Naive thymus-derived CD8-positive, alpha-beta T cell (primary cell): ENCODE data around the gene PLCH1. TPM values are rescaled to one million over a fixed set of nuclear protein-coding genes. Genes with fewer than 3 reads are reported as not detected.
"Not testable (repeated sequence)": the region's sequence is repeated elsewhere in the genome, so short reads cannot be mapped to it uniquely, and the experiment has no call there.

Experiments
- ATAC-seq, 2 donors: fragments of 150-1000 bp; cut with Tn5 transposase in 1 of 2; sonication (Bioruptor Pico), chemical (Tn5 transposase) in 1 of 2; 1 replicate in 1 of 2; 2 replicates in 1 of 2; pipeline ENCODE4 v1.10.0; 2021; ENCODE audit warnings: mild to moderate bottlenecking in 2 of 2, moderate library complexity in 2 of 2
- POLR2A ChIA-PET: fragments of 350-600 bp; sonication (Branson Sonifier 250); formaldehyde crosslinking; loops from one replicate; lab custom pipeline; 2021; ENCODE audit warnings: antibody characterized with exemption; lab: Charles Lee
- DNase-seq, 10 donors: peaks; one replicate each; pipeline versions ENCODE4 v3.0.0 to v3.0.0-alpha.2; 2020 to 2022
- H3K27ac Mint-ChIP-seq, 10 donors: one replicate each; pipeline ENCODE4 v1.8.0; 2020 to 2022; ENCODE audit warnings: mild to moderate bottlenecking in 10 of 10, mixed read lengths in 10 of 10, moderate library complexity in 4 of 10, inconsistent platforms in 1 of 10
- H3K27me3 Mint-ChIP-seq, 5 donors: one replicate each; pipeline ENCODE4 v1.8.0; 2021 to 2022; ENCODE audit warnings: mixed read lengths in 5 of 5
- H3K36me3 Mint-ChIP-seq, 3 donors: one replicate each; pipeline ENCODE4 v1.8.0; 2020 to 2022; ENCODE audit warnings: mixed read lengths in 3 of 3, mild to moderate bottlenecking in 2 of 3, inconsistent platforms in 1 of 3
- H3K4me1 Mint-ChIP-seq, 4 donors: one replicate each; pipeline ENCODE4 v1.8.0; 2021 to 2022; ENCODE audit warnings: mixed read lengths in 4 of 4
- H3K4me3 Mint-ChIP-seq, 10 donors: one replicate each; pipeline ENCODE4 v1.8.0; 2020 to 2022; ENCODE audit warnings: mild to moderate bottlenecking in 10 of 10, mixed read lengths in 10 of 10, moderate library complexity in 6 of 10, inconsistent platforms in 1 of 10
- H3K9me3 Mint-ChIP-seq, 9 donors: one replicate each; pipeline ENCODE4 v1.8.0; 2020 to 2022; ENCODE audit warnings: mixed read lengths in 9 of 9, mild to moderate bottlenecking in 3 of 9, inconsistent platforms in 1 of 9, moderate library complexity in 1 of 9
- polyA plus RNA-seq, 3 donors: library from polyadenylated mRNA; unstranded; fragments of 300-500 nt; fragmentation: Illumina TruSeq; gene quantifications; one replicate each; pipeline ENCODE4 v1.2.3, GENCODE V29; 2021
- total RNA-seq, 8 experiments: library from RNA in 2 of 8; stranded (reverse) in 2 of 8; gene quantifications; one replicate each; pipeline ENCODE4 v1.2.3 and lab custom pipeline; 2021 to 2026

PLCH1 gene
- total and polyA plus RNA-seq, 5 experiments from 2014 or later: not detected

GRCh38 chr3:155622647-155623046 is 122.2 kb downstream of the PLCH1 start:
- H3K27me3 Mint-ChIP-seq, H3K9me3 Mint-ChIP-seq, H3K4me3 Mint-ChIP-seq, H3K27ac Mint-ChIP-seq, DNase-seq, POLR2A ChIA-PET, H3K4me1 Mint-ChIP-seq, H3K36me3 Mint-ChIP-seq, ATAC-seq: not testable (repeated sequence)

GRCh38 chr3:155620552-155620951 is 124.3 kb downstream of the PLCH1 start:
- H3K36me3 Mint-ChIP-seq, H3K27me3 Mint-ChIP-seq, POLR2A ChIA-PET: not testable (repeated sequence)

GRCh38 chr3:155619118-155619915 is 125.6 kb downstream of the PLCH1 start:
- Mint-ChIP-seq H3K36me3 (peaks cover 0 to 11% (median 0%) of the 10 kb centered on the region in 3 donors), H3K27ac (no peak overlapping the region), H3K27me3 (peaks cover 0 to 9% (median 1%) of the 10 kb centered on the region in 5 donors), H3K9me3 (peaks cover 4 to 25% (median 9%) of the 10 kb centered on the region in 9 donors), H3K4me1 (peaks cover 0 to 2% (median 0%) of the 10 kb centered on the region in 4 donors), H3K4me3 (no peak overlapping the region)
- POLR2A ChIA-PET: no interaction called here
- no peak for ATAC-seq
- no peak for DNase-seq

More at GRCh38 chr3:155620552-155620951, 124.3 kb downstream of the PLCH1 start:
- H3K27ac Mint-ChIP-seq, H3K4me1 Mint-ChIP-seq, H3K4me3 Mint-ChIP-seq, ATAC-seq, DNase-seq: not testable (repeated sequence)
- H3K9me3 Mint-ChIP-seq: peaks cover 0 to 13% (median 3%) of the 10 kb centered on the region in 9 donors

GRCh38 chr3:155618543-155618942 is 126.3 kb downstream of the PLCH1 start:
- no peak overlapping the region for H3K4me3 Mint-ChIP-seq
- no peak overlapping the region for H3K27ac Mint-ChIP-seq
- peaks cover 0 to 2% (median 0%) of the 10 kb centered on the region in 4 donors for H3K4me1 Mint-ChIP-seq
- H3K27me3 Mint-ChIP-seq: peaks cover 0 to 9% (median 1%) of the 10 kb centered on the region in 5 donors
- peaks cover 0 to 11% (median 0%) of the 10 kb centered on the region in 3 donors for H3K36me3 Mint-ChIP-seq
- ATAC-seq (no peak), DNase-seq (no peak)
- POLR2A ChIA-PET: no interaction called here
- peaks cover 5 to 33% (median 9%) of the 10 kb centered on the region in 9 donors for H3K9me3 Mint-ChIP-seq

GRCh38 chr3:155617346-155617925 is 127.4 kb downstream of the PLCH1 start:
- Mint-ChIP-seq H3K36me3 (peaks cover 0 to 11% (median 0%) of the 10 kb centered on the region in 3 donors), H3K27me3 (peaks cover 0 to 9% (median 1%) of the 10 kb centered on the region in 5 donors), H3K4me3 (no peak overlapping the region), H3K4me1 (peaks cover 0 to 2% (median 0%) of the 10 kb centered on the region in 4 donors), H3K9me3 (peaks cover 5 to 42% (median 18%) of the 10 kb centered on the region in 9 donors), H3K27ac (no peak overlapping the region)
- DNase-seq (no peak), ATAC-seq (no peak)
- POLR2A ChIA-PET: no interaction called here

- POLR2A ChIA-PET, H3K4me3 Mint-ChIP-seq, DNase-seq, ATAC-seq, H3K27ac Mint-ChIP-seq, H3K27me3 Mint-ChIP-seq, H3K4me1 Mint-ChIP-seq: not testable (repeated sequence)
- peaks cover 8 to 54% (median 20%) of the 10 kb centered on the region in 9 donors for H3K9me3 Mint-ChIP-seq
- H3K36me3 Mint-ChIP-seq: peaks cover 0 to 11% (median 0%) of the 10 kb centered on the region in 3 donors
Observed at GRCh38 chr3:155615141-155615540, 129.7 kb downstream of the PLCH1 start.

- DNase-seq, H3K27ac Mint-ChIP-seq, H3K4me1 Mint-ChIP-seq, ATAC-seq, H3K27me3 Mint-ChIP-seq, POLR2A ChIA-PET, H3K4me3 Mint-ChIP-seq: not testable (repeated sequence)
- H3K36me3 Mint-ChIP-seq: peaks cover 0 to 15% (median under 1%) of the 10 kb centered on the region in 3 donors
- peaks cover 8 to 58% (median 24%) of the 10 kb centered on the region in 9 donors for H3K9me3 Mint-ChIP-seq
Observed at GRCh38 chr3:155614410-155614809, 130.5 kb downstream of the PLCH1 start.

GRCh38 chr3:155611456-155611855 is 133.4 kb downstream of the PLCH1 start:
- H3K4me1 Mint-ChIP-seq: no peaks in the 10 kb centered on the region
- peaks cover 0 to 9% (median 0%) of the 10 kb centered on the region in 5 donors for H3K27me3 Mint-ChIP-seq
- no peak overlapping the region for H3K27ac Mint-ChIP-seq
- POLR2A ChIA-PET: no interaction called here
- ATAC-seq (no peak), DNase-seq (no peak)
- H3K4me3 Mint-ChIP-seq: no peak overlapping the region
- peaks cover 10 to 60% (median 31%) of the 10 kb centered on the region in 9 donors for H3K9me3 Mint-ChIP-seq
- peaks cover 0 to 18% (median 4%) of the 10 kb centered on the region in 3 donors for H3K36me3 Mint-ChIP-seq

- POLR2A ChIA-PET: no interaction called here
- Mint-ChIP-seq H3K9me3 (peaks cover 5 to 45% (median 23%) of the 10 kb centered on the region in 9 donors), H3K4me3 (no peak overlapping the region)
Observed at GRCh38 chr3:155609586-155609985, 135.3 kb downstream of the PLCH1 start.

GRCh38 chr3:155608228-155608920 is 136.5 kb downstream of the PLCH1 start:
- Mint-ChIP-seq H3K36me3 (peaks cover 0 to 12% (median 4%) of the 10 kb centered on the region in 3 donors), H3K27ac (no peak overlapping the region), H3K4me3 (no peak overlapping the region), H3K27me3 (peaks cover 0 to 9% (median 2%) of the 10 kb centered on the region in 5 donors), H3K9me3 (peaks cover 5 to 33% (median 23%) of the 10 kb centered on the region in 9 donors), H3K4me1 (no peaks in the 10 kb centered on the region)
- DNase-seq: no peak
- POLR2A ChIA-PET: no interaction called here
- ATAC-seq: no peak

More at GRCh38 chr3:155609586-155609985, 135.3 kb downstream of the PLCH1 start:
- Mint-ChIP-seq H3K27ac (no peak overlapping the region), H3K27me3 (peaks cover 0 to 9% (median 2%) of the 10 kb centered on the region in 5 donors), H3K36me3 (peaks cover 0 to 12% (median 4%) of the 10 kb centered on the region in 3 donors), H3K4me1 (no peaks in the 10 kb centered on the region)
- DNase-seq (no peak), ATAC-seq (no peak)

GRCh38 chr3:155607761-155608160 is 137.1 kb downstream of the PLCH1 start:
- Mint-ChIP-seq H3K27ac (no peak overlapping the region), H3K9me3 (peaks cover 5 to 26% (median 19%) of the 10 kb centered on the region in 9 donors), H3K4me3 (no peak overlapping the region), H3K36me3 (peaks cover 0 to 12% (median 4%) of the 10 kb centered on the region in 3 donors), H3K4me1 (no peaks in the 10 kb centered on the region), H3K27me3 (peaks cover 0 to 9% (median 2%) of the 10 kb centered on the region in 5 donors)
- DNase-seq (no peak), ATAC-seq (no peak)
- POLR2A ChIA-PET: no interaction called here

- Mint-ChIP-seq H3K36me3 (peaks cover 0 to 12% (median 4%) of the 10 kb centered on the region in 3 donors), H3K9me3 (peaks cover 4 to 20% (median 13%) of the 10 kb centered on the region in 9 donors), H3K27ac (no peak overlapping the region), H3K4me1 (no peaks in the 10 kb centered on the region), H3K27me3 (peaks cover 0 to 9% (median 2%) of the 10 kb centered on the region in 5 donors), H3K4me3 (no peak overlapping the region)
- DNase-seq: no peak
- POLR2A ChIA-PET: no interaction called here
- ATAC-seq: no peak
Observed at GRCh38 chr3:155605571-155605970, 139.3 kb downstream of the PLCH1 start.
